Measurements from ENCODE around the gene TNFSF4. TPM values are rescaled to one million over a fixed set of nuclear protein-coding genes. Genes with fewer than 3 reads are reported as not detected.

TNFSF4 gene
- total RNA-seq, 2 donors from 2014 or later = 0.82 to 3.0 TPM

DNA sequence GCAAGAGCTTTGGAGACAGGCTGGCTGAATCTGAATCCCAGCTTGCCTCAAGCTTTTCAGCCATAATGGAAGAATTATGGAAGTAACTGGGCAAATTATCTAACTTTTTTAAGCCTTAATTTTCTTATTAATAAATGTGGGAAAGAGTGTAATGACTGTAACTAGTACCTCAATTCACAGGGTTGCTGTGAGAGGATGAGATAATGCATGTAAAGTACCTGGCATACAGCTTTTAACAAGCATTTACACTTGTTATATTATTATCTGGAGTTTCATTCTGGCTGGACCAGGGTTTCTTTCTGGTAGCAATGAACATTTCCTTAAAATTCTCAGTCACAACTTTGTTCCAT lies 15.9 kb upstream of the TNFSF4 start:
- DNase-seq (ENCODE audit: low spot score in 2 of 2) = no peak
- Mint-ChIP-seq H3K9me3 (no peaks in the 10 kb centered on the region), H3K36me3 (peaks cover under 1% of the 10 kb centered on the region in 2 donors), H3K27ac (peak overlapping the region in 1 of 2 donors; percentile 38)
- ATAC-seq = no peak

DNA sequence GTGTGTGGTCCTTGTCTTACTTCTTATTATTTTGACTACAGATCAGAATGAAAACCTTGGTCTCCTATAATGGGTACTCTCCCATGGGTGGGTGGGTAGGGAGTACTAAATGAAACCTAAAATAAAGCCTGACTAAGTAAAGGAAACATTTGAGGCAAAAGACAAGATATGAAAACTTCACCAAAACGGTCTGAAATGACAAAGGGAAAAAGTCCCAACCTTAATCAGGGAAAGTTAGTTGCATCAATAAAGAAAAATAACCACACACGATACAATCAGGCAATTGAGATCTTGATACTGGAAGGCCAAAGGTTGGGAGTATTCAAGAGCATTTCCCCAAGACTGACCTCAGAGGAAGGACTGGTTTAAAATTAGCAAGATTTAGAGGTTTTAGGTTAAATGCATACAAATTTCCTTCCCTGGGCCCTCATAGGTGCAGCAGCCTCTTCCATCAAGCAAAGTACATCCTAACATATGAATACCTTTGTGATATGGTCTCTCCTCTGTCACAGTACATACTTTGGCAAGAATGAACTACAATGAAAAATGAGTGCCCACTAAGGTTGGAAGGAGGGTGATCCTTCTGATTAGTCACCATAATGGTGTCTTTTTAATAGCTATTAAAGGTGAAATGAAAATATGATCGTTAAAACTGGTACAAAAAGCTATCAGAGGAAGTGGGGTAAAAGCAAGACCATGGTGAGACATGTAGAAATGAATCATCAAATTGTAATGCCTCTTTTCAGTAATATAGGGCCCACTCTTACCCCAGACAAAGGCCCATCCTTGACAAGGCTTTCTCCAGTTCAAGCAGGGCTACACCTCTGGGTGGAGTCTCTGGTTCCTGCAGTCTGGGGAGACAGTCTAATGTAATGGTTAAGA lies 15.3 kb upstream of the TNFSF4 start:
- H3K27ac Mint-ChIP-seq = peak overlapping the region in 1 of 2 donors; percentile 38
- no peak for DNase-seq (ENCODE audit: low spot score in 2 of 2)
- H3K36me3 Mint-ChIP-seq = no peaks in the 10 kb centered on the region
- no peaks in the 10 kb centered on the region for H3K9me3 Mint-ChIP-seq
- ATAC-seq = peak; percentile 33 to 73

DNA sequence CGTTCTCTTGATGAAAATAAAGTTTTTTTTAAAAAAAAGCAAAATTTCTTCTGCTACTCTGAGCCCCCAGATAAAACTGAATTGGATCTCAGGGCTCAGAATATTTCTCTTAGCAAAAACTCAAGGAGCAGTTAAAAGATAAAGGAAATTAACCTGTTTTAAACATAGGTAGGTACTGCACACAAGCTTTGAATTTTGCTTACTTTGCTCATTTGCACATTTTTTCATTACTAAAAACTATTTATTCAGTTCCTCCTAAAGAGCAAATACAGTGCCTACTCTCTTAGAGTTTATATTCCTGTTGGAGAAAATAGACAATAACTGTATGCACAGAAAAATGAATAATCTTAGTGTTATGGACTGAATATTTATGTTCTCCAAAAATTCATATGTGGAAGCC lies 13.0 kb upstream of the TNFSF4 start:
- H3K27ac Mint-ChIP-seq = no peak overlapping the region
- no peaks in the 10 kb centered on the region for H3K9me3 Mint-ChIP-seq
- DNase-seq (ENCODE audit: low spot score in 2 of 2) (no peak), ATAC-seq (no peak)
- H3K36me3 Mint-ChIP-seq = no peaks in the 10 kb centered on the region

DNA sequence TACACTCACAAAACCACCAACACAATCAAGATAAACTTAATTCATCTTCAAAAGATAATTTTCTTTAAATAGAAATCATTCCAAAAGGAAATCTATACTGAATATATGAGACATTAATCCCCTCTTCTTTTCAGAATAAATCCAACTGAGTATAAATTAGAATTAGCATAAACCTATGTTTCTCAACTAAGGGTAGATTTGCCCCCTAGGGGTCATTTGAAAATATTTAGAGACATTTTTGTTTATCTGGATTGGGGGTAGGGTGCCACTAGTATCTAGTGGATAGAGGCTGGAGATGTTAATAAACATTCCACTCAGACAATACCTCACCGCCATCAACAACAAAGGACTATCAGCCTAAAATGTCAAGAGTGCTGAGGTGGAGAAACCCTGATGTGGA lies 6.5 kb upstream of the TNFSF4 start:
- Mint-ChIP-seq H3K36me3 (no peaks in the 10 kb centered on the region), H3K9me3 (no peaks in the 10 kb centered on the region), H3K27ac (no peak overlapping the region)
- no peak for DNase-seq (ENCODE audit: low spot score in 2 of 2)
- ATAC-seq = no peak

DNA sequence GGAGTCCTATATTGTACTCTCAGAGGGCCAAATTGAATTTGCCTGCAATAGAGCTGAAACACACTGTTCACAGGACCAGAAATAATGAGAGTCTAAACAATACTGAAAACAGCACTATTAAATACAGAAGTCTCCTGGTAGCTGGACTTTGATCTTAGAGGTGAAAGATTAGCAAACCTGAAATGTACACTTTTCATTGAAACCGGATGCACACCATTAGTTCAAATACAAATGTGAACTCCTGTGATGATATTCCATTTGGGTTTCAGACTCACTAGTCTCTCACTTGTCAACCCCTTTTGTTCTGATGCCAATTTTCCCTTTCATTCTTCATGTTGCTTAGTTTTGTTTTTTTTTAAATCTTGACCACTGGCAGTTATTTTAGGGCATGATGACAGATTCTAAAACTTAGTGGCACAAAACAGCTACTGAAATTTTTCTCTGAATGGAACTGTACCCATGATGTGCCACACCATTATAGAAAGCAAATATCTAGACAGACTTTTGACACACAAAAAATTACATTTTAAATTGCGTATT lies 5.9 kb upstream of the TNFSF4 start:
- ATAC-seq = peak; percentile 64 to 82

DNA sequence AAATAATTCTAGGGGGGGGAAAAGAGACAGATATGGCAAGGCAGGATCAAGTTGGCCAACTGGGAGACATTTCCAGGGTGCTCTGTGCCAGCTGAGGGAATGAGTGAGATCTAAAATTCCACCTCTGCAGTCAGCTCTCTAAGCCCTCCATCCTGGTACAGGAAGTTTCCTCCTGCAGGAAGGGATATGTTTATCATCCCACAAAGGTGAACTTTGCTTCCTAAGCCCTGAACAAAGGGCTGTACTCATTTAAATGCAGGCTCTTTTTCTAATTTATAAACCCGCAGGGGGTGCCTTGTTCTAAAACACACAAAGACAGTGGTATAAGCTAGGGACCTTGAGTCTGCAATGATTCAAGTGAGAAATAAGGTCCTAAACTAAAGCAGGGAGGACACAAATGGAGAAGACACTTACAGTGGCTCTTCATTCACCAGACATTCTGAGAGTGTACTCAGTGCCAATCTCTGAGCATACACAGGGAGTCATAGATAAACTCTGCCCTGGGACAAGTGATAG lies 3.6 kb upstream of the TNFSF4 start:
- ATAC-seq (no peak), DNase-seq (ENCODE audit: low spot score in 2 of 2) (no peak)
- H3K9me3 Mint-ChIP-seq = no peaks in the 10 kb centered on the region
- no peak overlapping the region for H3K27ac Mint-ChIP-seq
- H3K36me3 Mint-ChIP-seq = peaks cover 0 to under 1% of the 10 kb centered on the region in 2 donors

More for the DNA sequence above, 5.9 kb upstream of the TNFSF4 start:
- no peak overlapping the region for H3K27ac Mint-ChIP-seq
- no peaks in the 10 kb centered on the region for H3K9me3 Mint-ChIP-seq
- H3K36me3 Mint-ChIP-seq = no peaks in the 10 kb centered on the region
- no peak for DNase-seq (ENCODE audit: low spot score in 2 of 2)

DNA sequence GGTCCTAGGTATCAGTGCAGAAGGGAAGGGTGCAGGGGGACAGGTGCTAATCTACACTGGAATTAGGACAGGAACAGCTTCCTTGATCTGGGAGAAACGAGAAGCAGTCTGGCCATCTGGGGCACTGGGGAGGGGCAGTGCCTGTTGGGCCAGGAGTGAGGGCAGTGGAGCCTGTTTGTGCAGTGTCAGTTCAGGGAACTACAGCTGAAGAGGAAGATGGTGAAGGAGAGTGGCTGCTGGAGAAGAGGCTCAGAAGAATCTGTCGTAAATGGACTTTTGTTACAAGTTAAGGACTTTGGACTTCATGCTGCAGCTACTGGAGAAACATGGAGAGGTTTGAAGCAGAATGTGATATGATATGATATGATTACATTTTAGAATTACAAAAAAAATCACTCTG lies 3.2 kb upstream of the TNFSF4 start:
- H3K9me3 Mint-ChIP-seq = no peaks in the 10 kb centered on the region
- peaks cover 0 to 5% of the 10 kb centered on the region in 2 donors for H3K36me3 Mint-ChIP-seq
- no peak for DNase-seq (ENCODE audit: low spot score in 2 of 2)
- H3K27ac Mint-ChIP-seq = no peak overlapping the region
- no peak for ATAC-seq

DNA sequence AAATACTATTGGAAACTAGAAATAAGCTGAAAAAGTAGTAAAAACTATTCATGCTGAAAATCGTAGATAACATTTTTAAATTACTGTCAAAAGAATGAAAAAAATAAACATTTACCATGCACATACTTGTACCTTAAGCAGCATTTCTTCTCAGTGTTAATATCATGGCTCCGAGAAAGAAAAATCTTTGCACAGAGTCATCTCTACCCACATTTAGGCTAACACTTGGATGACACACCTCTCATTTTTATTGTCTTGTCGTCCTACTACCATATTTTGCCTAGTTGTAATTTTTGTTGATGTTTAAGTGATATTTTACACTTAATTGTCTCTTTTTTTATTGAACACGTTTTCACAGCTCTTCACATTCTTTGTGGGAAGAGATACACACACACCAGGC lies 1.7 kb upstream of the TNFSF4 start:
- Mint-ChIP-seq H3K27ac (no peak overlapping the region), H3K36me3 (peaks cover 0 to 6% of the 10 kb centered on the region in 2 donors), H3K9me3 (no peaks in the 10 kb centered on the region)
- ATAC-seq (no peak), DNase-seq (ENCODE audit: low spot score in 2 of 2) (no peak)

DNA sequence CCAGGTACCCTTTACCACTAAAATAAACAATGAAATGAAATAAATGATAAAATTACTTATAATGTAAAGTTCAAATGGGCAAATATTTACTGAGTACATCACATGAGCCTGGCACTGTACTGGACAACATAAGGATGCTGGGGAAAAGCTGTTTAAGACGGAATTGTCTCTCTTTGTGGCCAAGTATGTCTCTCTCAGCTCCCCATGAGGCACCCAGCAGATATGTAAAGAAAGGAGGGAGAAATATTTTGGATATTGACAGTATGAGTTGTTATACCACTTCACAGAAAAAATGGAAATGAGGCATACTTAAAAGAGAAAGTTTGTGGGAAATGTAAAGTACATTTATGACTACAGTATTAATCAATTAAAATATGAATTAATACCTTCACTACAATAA lies 1.0 kb upstream of the TNFSF4 start:
- peaks cover 0 to 6% of the 10 kb centered on the region in 2 donors for H3K36me3 Mint-ChIP-seq
- ATAC-seq = no peak
- no peak overlapping the region for H3K27ac Mint-ChIP-seq
- no peak for DNase-seq (ENCODE audit: low spot score in 2 of 2)
- no peaks in the 10 kb centered on the region for H3K9me3 Mint-ChIP-seq

DNA sequence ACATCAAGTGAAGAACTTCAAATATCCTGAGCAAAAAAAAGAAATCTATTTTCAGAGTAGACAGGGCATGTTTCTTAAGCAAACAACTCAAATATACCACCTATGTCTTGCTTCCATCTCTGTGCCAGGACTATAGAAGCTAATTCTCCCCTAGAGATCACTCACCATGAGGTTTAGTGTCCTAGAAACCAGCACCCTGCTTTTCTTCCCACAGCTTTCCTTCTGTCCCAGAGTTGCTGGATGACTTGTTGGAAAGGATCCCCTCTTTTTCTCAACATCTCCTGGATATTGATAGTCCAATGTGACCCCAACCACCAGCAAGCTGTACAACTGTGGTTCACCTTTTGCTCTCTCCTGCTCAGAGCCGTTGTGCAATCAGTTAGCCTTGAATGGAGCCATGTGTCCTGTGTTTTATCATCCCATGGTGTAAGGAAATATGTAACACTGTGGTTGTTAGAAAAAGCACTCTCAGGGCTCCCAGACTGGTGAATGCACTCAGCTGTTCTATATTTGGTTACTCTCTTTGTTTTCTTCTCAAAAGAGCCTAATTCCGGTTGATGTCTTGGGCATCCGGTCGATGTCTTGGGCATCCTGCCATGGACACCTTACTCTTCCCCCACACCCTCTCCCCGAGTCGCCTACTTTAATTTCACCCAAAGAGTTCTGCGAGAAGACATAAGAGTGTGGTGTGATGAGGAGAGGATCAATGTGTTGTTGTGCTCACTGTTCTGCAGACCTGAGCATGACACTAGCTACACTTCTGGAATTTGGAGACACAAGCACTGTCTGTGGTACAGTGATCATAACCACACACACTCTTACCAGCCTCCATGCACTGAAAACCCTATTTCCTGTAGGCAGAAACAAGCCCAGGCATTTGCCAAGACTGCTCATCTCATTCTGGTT lies 1.7 kb downstream of the TNFSF4 start:
- DNase-seq (ENCODE audit: low spot score in 2 of 2) = peak in 1 of 2 donors; percentile 5
- no peaks in the 10 kb centered on the region for H3K9me3 Mint-ChIP-seq

DNA sequence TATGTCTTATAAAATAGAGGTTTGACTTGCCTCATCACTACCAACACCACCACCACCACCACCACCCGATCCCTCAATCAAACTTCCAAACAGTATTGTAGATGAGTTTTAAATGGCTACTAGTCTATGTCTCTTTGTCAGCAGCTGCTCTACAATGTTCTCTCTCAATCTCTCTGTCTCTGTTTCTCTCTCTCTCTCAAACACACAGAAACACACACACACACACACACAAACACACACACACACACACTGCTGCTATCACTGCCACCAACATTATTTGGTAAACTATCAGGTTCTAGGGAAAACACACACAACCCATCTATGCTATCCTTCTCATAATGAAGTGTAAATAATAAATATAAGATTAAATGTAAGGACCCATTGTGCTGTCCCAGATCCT lies 2.4 kb downstream of the TNFSF4 start:
- peak overlapping the region in 1 of 2 donors; percentile 43 for H3K27ac Mint-ChIP-seq
- no peak for ATAC-seq

More for the DNA sequence above, 1.7 kb downstream of the TNFSF4 start:
- Mint-ChIP-seq H3K27ac (peak overlapping the region in 1 of 2 donors; percentile 81), H3K36me3 (peaks cover 0 to 6% of the 10 kb centered on the region in 2 donors)
- ATAC-seq = peak; percentile 65 to 79

DNA sequence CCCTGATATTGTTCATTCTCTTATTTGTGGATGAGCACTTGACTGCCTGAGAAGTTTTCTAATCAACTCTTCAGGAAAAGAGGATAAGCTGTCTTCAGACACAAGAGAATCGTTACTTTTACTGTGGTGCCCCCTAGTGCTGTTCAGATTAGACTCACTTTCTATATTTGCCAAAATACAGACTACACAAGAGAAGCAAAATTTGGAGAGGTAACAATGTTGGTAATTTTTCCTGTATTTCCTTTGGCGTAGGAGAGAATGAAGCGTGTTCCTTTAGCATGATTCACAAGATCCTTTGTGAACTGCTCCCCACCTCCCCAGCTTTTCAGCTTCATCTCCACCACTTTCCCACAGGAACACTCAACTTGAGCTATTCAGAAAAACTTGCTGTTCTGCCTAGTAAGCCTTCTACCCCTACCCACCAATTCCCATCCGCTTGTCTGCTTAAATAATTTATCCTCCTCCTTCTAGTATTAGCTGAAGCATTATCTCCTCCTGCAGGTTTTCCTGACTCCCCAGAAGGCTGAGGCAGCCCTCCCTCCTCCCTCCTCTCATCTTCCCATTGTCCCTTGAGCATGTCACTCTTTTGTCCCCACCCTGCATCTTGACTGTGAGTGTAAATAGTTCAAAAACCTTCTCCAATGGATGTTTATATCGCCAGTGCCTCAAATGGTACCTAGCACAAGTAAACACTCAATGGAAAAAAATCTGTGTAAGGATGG lies 4.5 kb downstream of the TNFSF4 start:
- H3K36me3 Mint-ChIP-seq = peaks cover 0 to 6% of the 10 kb centered on the region in 2 donors
- ATAC-seq = no peak
- no peaks in the 10 kb centered on the region for H3K9me3 Mint-ChIP-seq
- no peak overlapping the region for H3K27ac Mint-ChIP-seq
- DNase-seq (ENCODE audit: low spot score in 2 of 2) = peak in 1 of 2 donors; percentile 13

More for the DNA sequence above, 2.4 kb downstream of the TNFSF4 start:
- no peak for DNase-seq (ENCODE audit: low spot score in 2 of 2)
- Mint-ChIP-seq H3K36me3 (peaks cover 0 to 6% of the 10 kb centered on the region in 2 donors), H3K9me3 (no peaks in the 10 kb centered on the region)

DNA sequence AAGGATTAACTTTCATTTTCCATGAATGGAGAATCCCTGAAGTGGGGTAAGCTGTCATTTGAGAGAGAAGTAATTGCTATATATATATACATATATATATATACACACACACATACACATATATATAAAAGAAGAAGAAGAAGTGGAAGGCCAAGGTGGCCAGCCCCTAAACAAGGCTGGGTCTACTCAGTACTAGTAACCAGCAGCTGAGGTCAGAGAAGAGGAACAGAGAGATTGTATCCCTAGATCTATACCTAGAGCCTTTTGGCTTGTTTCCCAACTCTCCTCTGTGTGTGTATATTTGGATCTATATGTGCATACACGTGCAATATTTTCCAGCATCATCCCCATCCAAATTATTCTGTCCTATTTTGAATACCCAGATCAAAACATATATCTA lies 5.2 kb downstream of the TNFSF4 start:
- ATAC-seq = no peak

DNA sequence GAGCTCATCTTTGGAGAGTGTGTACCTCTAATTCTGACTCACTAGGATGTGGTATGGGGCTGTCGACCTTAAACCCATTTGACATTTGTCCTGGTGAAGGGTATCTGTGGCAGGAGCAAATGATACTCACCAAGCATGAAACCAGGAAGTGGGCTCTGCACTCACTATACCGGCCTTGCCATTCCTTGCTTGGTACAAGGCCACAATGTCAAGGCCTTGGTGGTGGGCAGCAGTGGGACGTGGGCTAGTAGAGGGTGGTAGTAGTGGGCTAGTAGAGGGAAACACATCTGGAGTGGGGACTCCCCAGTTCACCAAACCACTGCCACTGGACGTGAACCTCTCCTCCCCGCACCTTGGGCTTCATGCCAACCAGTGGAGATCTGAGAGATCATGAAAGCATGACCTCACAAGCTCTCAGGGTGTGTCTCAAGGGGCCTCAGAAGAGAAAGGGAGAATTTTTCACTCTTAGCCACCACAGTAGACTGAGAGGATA lies 11.5 kb downstream of the TNFSF4 start:
- ATAC-seq = peak; percentile 90 to 92
- Mint-ChIP-seq H3K9me3 (no peaks in the 10 kb centered on the region), H3K36me3 (peaks cover 0 to 7% of the 10 kb centered on the region in 2 donors), H3K27ac (peak overlapping the region in 1 of 2 donors; percentile 37)
- DNase-seq (ENCODE audit: low spot score in 2 of 2) = peak; percentile 18 to 87

More for the DNA sequence above, 5.2 kb downstream of the TNFSF4 start:
- no peak for DNase-seq (ENCODE audit: low spot score in 2 of 2)
- no peaks in the 10 kb centered on the region for H3K9me3 Mint-ChIP-seq
- peaks cover 0 to 6% of the 10 kb centered on the region in 2 donors for H3K36me3 Mint-ChIP-seq
- H3K27ac Mint-ChIP-seq = no peak overlapping the region

DNA sequence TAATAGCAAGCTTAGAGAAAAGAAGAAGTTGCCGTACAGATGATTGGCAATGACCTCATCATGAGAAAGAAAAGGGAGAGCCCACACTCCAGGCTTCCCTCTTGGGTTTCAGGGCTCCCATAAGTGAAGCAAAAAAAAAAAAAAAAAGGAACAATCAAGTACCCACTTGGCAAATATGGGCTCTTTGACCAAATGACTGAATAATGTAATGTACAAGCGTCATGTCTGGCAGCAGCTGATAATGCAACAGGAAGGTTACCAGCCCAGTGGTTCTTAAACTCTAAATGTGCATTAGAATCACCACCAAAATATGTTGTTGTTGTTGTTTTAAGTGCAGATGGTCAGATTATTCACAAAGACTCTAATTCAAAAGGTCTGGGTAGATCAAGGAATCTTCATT lies 13.5 kb downstream of the TNFSF4 start:
- peaks cover 0 to 7% of the 10 kb centered on the region in 2 donors for H3K36me3 Mint-ChIP-seq
- no peak overlapping the region for H3K27ac Mint-ChIP-seq
- DNase-seq (ENCODE audit: low spot score in 2 of 2) (no peak), ATAC-seq (no peak)
- H3K9me3 Mint-ChIP-seq = no peaks in the 10 kb centered on the region

Data from activated naive CD4-positive, alpha-beta T cell treated with anti-CD3 and anti-CD28 coated beads, Interleukin-2, amount 50 U/mL, for 72 hours (primary cell).